GM19372 (cell line): Measurements from ENCODE around the gene ADAM15.

Experiments
- ATAC-seq: cut with Tn5 transposase; IDR thresholded peaks from one replicate; pipeline ENCODE4 v1.9.1; 2021; ENCODE audit warnings: mild to moderate bottlenecking, low read depth, moderate library complexity; ENCODE audit not compliant: unreplicated experiment

The ADAM15 gene

GRCh38 chr1:155050560-155051341 lies at the start of gene ADAM15:
Gene ADAM15, plus strand, starts transcription at chr1:155051316. Its CDS starts 71 bp downstream, at chr1:155051387.
- peak; percentile 68 for ATAC-seq

GRCh38 chr1:155001425-155001674 lies 49.8 kb upstream of the ADAM15 start:
- ATAC-seq, result peak; percentile 6

- ATAC-seq, result peak; percentile 64
Measured at GRCh38 chr1:155001675-155002463, 49.2 kb upstream of the ADAM15 start.

- peak; percentile 2 for ATAC-seq
Measured at GRCh38 chr1:155002464-155003226, 48.5 kb upstream of the ADAM15 start, which contains the start of gene ZBTB7B. Gene ZBTB7B, plus strand, starts transcription at chr1:155002802. Its CDS starts 11,859 bp downstream, at chr1:155014661.

- no peak for ATAC-seq
Measured at GRCh38 chr1:155003227-155003765, 47.8 kb upstream of the ADAM15 start.

- no peak for ATAC-seq
Measured at GRCh38 chr1:155003766-155004351, 47.3 kb upstream of the ADAM15 start.

GRCh38 chr1:155004352-155005075 lies 46.6 kb upstream of the ADAM15 start:
- no peak for ATAC-seq

GRCh38 chr1:155005076-155006011 lies 45.8 kb upstream of the ADAM15 start:
- ATAC-seq, result no peak

GRCh38 chr1:155006601-155007101 lies 44.5 kb upstream of the ADAM15 start:
- ATAC-seq, result no peak

GRCh38 chr1:155007251-155007828 lies 43.8 kb upstream of the ADAM15 start:
- no peak for ATAC-seq

GRCh38 chr1:155008015-155008941 lies 42.8 kb upstream of the ADAM15 start:
- ATAC-seq, result no peak

- ATAC-seq, result no peak
Measured at GRCh38 chr1:155009221-155009711, 41.9 kb upstream of the ADAM15 start.

- ATAC-seq, result no peak
Measured at GRCh38 chr1:155009742-155010141, 41.4 kb upstream of the ADAM15 start.

GRCh38 chr1:155010211-155010918 lies 40.8 kb upstream of the ADAM15 start:
- no peak for ATAC-seq

GRCh38 chr1:155011004-155011416 lies 40.1 kb upstream of the ADAM15 start:
- no peak for ATAC-seq

GRCh38 chr1:155011437-155012025 lies 39.6 kb upstream of the ADAM15 start:
- no peak for ATAC-seq
